CD14-positive monocyte (primary cell): Measurements from ENCODE around the gene FAM117A. TPM values are rescaled to one million over a fixed set of nuclear protein-coding genes. Genes with fewer than 3 reads are reported as not detected.
A peak's percentile ranks its signal among the peaks of the same experiment; 100 is the strongest.

Experiments
- DNase-seq, 3 donors: peaks; one replicate each; pipeline ENCODE4 v3.0.0-alpha.2; 2011 to 2022
- H2AFZ ChIP-seq: 2 replicates; pipeline ENCODE4 v1.6.0; 2012; ENCODE audit warnings: mild to moderate bottlenecking, low read depth, low read length, inconsistent platforms; ENCODE audit not compliant: insufficient read depth, poor library complexity, severe bottlenecking
- H3K27ac ChIP-seq, 2 donors: 1 replicate in 1 of 2; 2 replicates in 1 of 2; pipeline ENCODE4 v1.5.1; 2012 to 2013; ENCODE audit warnings: low read length in 2 of 2, control low read depth in 1 of 2, inconsistent platforms in 1 of 2, low read depth in 1 of 2, mild to moderate bottlenecking in 1 of 2
- H3K27me3 ChIP-seq, 2 donors: one replicate each; pipeline versions ENCODE4 v1.6.0 to v1.6.1; 2011 to 2013; ENCODE audit warnings: low read length in 2 of 2; ENCODE audit not compliant: control insufficient read depth in 2 of 2, insufficient read depth in 2 of 2
- H3K36me3 ChIP-seq, 2 donors: replicated peaks in 1 of 2; 1 replicate in 1 of 2; 2 replicates in 1 of 2; pipeline versions ENCODE4 v1.5.1 to v1.6.1; 2012 to 2013; ENCODE audit warnings: low read length in 2 of 2, control low read depth in 1 of 2, inconsistent platforms in 1 of 2, mild to moderate bottlenecking in 1 of 2; ENCODE audit not compliant: insufficient read depth in 2 of 2, control insufficient read depth in 1 of 2
- H3K4me1 ChIP-seq, 2 donors: 1 replicate in 1 of 2; 2 replicates in 1 of 2; pipeline versions ENCODE4 v1.5.1 to v1.6.1; 2012 to 2013; ENCODE audit warnings: low read length in 2 of 2, control low read depth in 1 of 2, inconsistent platforms in 1 of 2, mild to moderate bottlenecking in 1 of 2, moderate library complexity in 1 of 2; ENCODE audit not compliant: insufficient read depth in 2 of 2, control insufficient read depth in 1 of 2
- H3K4me2 ChIP-seq: replicated peaks from 2 replicates; pipeline ENCODE3; 2012; ENCODE audit warnings: low read length, moderate library complexity, mild to moderate bottlenecking; ENCODE audit not compliant: poor library complexity, severe bottlenecking; ENCODE audit errors: extremely low read depth
- H3K4me3 ChIP-seq, 3 experiments: fragments of 200-600 bp in 1 of 3; sonication (generic) in 1 of 3; replicated peaks in 1 of 3; 1 replicate in 2 of 3; 2 replicates in 1 of 3; pipeline ENCODE4 v1.5.1; 2011 to 2013; ENCODE audit warnings: low read length in 3 of 3, mild to moderate bottlenecking in 3 of 3, control low read depth in 2 of 3, low read depth in 2 of 3, inconsistent platforms in 1 of 3, moderate library complexity in 1 of 3
- H3K79me2 ChIP-seq: 2 replicates; pipeline ENCODE4 v1.6.0; 2012; ENCODE audit warnings: mild to moderate bottlenecking, control low read depth, inconsistent platforms, low read length, moderate library complexity; ENCODE audit not compliant: insufficient read depth
- H3K9ac ChIP-seq: 2 replicates; pipeline ENCODE4 v1.6.0; 2017; ENCODE audit warnings: low read length, mild to moderate bottlenecking; ENCODE audit not compliant: insufficient read depth, poor library complexity, severe bottlenecking
- H3K9me3 ChIP-seq, 2 donors: replicated peaks in 1 of 2; 1 replicate in 1 of 2; 2 replicates in 1 of 2; pipeline versions ENCODE4 v1.5.1 to v1.6.1; 2012 to 2013; ENCODE audit warnings: low read length in 2 of 2, control low read depth in 1 of 2; ENCODE audit not compliant: control insufficient read depth in 1 of 2, insufficient read depth in 1 of 2
- H4K20me1 ChIP-seq: 2 replicates; pipeline ENCODE4 v1.6.0; 2012; ENCODE audit warnings: mild to moderate bottlenecking, low read length, control low read depth, moderate library complexity; ENCODE audit not compliant: insufficient read depth
- H3K27ac Mint-ChIP-seq, 7 donors: one replicate each; pipeline ENCODE4 v1.8.0; 2020; ENCODE audit warnings: mild to moderate bottlenecking in 7 of 7, mixed read lengths in 7 of 7, moderate library complexity in 6 of 7, inconsistent platforms in 2 of 7
- H3K27me3 Mint-ChIP-seq, 3 donors: one replicate each; pipeline ENCODE4 v1.8.0; 2021 to 2022; ENCODE audit warnings: low read depth in 3 of 3, mild to moderate bottlenecking in 3 of 3, mixed read lengths in 3 of 3, moderate library complexity in 3 of 3, inconsistent platforms in 1 of 3
- H3K36me3 Mint-ChIP-seq, 2 donors: one replicate each; pipeline ENCODE4 v1.8.0; 2020; ENCODE audit warnings: mixed read lengths in 2 of 2, inconsistent platforms in 1 of 2, mild to moderate bottlenecking in 1 of 2
- H3K4me1 Mint-ChIP-seq: one replicate; pipeline ENCODE4 v1.8.0; 2020; ENCODE audit warnings: mild to moderate bottlenecking, mixed read lengths
- H3K4me3 Mint-ChIP-seq, 2 donors: one replicate each; pipeline ENCODE4 v1.8.0; 2020; ENCODE audit warnings: mild to moderate bottlenecking in 2 of 2, mixed read lengths in 2 of 2, moderate library complexity in 1 of 2
- H3K9me3 Mint-ChIP-seq, 7 donors: one replicate each; pipeline ENCODE4 v1.8.0; 2020 to 2022; ENCODE audit warnings: mixed read lengths in 7 of 7, mild to moderate bottlenecking in 6 of 7, moderate library complexity in 6 of 7, inconsistent platforms in 2 of 7
- WGBS: methylation state at CpG from one replicate; pipeline ENCODE4 v1.1.5; 2013; ENCODE audit warnings: missing lambda C conversion rate; ENCODE audit not compliant: insufficient coverage; 5-methylcytosine and 5-hydroxymethylcytosine counted together
- intact Hi-C, 2 donors: fragments of 100-400 bp; cut with micrococcal nuclease; formaldehyde crosslinking; loops; one replicate each; pipeline versions ENCODE4 v1.15.0 to v1.15.1; 2023
- polyA plus RNA-seq, 3 donors: library from polyadenylated mRNA; depleted of rRNA in 1 of 3; unstranded in 2 of 3; stranded (reverse) in 1 of 3; fragments of 300-500 nt in 2 of 3; fragments of >200 nt in 1 of 3; fragmentation: Illumina TruSeq in 2 of 3; gene quantifications; 1 replicate in 2 of 3; 2 replicates in 1 of 3; pipeline ENCODE4 v1.2.3, GENCODE V29; 2012 to 2021
- TF ChIP-seq, protein P1 (sequence below): fragments of 200-600 bp; IDR thresholded peaks from one replicate; pipeline ENCODE4 v1.8.0; 2022; ENCODE audit warnings: antibody characterized with exemption, mild to moderate bottlenecking

FAM117A gene
- polyA plus RNA-seq, 3 donors = 11.8 to 34.9 (median 17.9) TPM

DNA sequence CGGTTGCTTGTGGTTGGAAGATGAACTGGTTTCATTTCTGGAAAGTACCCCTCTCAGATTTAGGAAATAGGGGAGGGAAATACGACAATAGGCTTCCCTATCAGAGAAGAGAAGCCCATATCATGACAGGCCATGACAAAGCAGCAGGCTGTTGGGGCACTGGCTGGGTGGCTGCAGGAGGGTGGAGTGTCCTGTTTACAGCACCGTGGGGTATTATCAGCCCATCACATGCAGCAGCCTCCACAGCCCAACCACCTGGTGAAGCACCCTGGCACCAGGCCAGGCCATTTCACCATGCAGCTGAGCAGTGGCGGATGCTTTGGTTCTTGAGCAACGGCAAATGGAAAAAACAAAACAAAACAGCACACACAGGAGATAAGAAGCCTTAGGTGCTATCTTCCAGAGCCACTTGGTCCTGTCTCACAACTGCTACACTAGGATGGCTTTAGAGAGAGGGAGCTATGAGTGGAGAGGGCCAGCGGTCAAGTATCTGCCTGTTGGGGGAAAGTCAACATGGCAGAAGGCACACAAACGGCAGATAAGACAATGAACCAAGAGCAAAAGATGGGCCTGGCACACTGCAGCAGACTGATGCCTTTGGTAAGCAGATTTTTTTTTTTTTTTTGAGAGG lies 24.2 kb downstream of the FAM117A start:
- Histone ChIP-seq H4K20me1 (no peaks in the 10 kb centered on the region), H3K36me3 (no peaks in the 10 kb centered on the region), H3K27me3 (no peaks in the 10 kb centered on the region), H3K9me3 (no peaks in the 10 kb centered on the region), H3K4me2 (peak overlapping the region; percentile 75), H3K4me3 (peak overlapping the region; percentile 29 to 60 (median 38)), H3K4me1 (peaks cover 90 to 95% of the 10 kb centered on the region in 2 donors), H2AFZ (peak overlapping the region; percentile 66), H3K9ac (peak overlapping the region; percentile 68), H3K27ac (peak overlapping the region; percentile 94 to 98), H3K79me2 (peaks cover 70% of the 10 kb centered on the region)
- TF ChIP-seq, protein P1, sequence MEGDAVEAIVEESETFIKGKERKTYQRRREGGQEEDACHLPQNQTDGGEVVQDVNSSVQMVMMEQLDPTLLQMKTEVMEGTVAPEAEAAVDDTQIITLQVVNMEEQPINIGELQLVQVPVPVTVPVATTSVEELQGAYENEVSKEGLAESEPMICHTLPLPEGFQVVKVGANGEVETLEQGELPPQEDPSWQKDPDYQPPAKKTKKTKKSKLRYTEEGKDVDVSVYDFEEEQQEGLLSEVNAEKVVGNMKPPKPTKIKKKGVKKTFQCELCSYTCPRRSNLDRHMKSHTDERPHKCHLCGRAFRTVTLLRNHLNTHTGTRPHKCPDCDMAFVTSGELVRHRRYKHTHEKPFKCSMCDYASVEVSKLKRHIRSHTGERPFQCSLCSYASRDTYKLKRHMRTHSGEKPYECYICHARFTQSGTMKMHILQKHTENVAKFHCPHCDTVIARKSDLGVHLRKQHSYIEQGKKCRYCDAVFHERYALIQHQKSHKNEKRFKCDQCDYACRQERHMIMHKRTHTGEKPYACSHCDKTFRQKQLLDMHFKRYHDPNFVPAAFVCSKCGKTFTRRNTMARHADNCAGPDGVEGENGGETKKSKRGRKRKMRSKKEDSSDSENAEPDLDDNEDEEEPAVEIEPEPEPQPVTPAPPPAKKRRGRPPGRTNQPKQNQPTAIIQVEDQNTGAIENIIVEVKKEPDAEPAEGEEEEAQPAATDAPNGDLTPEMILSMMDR = no peak
- H3K4me1 Mint-ChIP-seq = peaks cover 84% of the 10 kb centered on the region
- H3K4me3 Mint-ChIP-seq = peak overlapping the region; percentile 77 to 90
- intact Hi-C loops = loop anchor here in 1 of 2 donors (2.0 to 5.0 kb wide), 2 partner anchors 25 to 32 kb away; partner anchors contain the start of genes FAM117A and SLC35B1
- H3K36me3 Mint-ChIP-seq = peaks cover 0 to 8% of the 10 kb centered on the region in 2 donors
- H3K9me3 Mint-ChIP-seq = no peaks in the 10 kb centered on the region
- peak; percentile 81 to 90 (median 89) for DNase-seq
- WGBS = 0% methylated on average over 3 of the region's 7 CpGs
- peaks cover 0 to 3% (median 2%) of the 10 kb centered on the region in 3 donors for H3K27me3 Mint-ChIP-seq
- peak overlapping the region; percentile 98 to 100 (median 99) for H3K27ac Mint-ChIP-seq

DNA sequence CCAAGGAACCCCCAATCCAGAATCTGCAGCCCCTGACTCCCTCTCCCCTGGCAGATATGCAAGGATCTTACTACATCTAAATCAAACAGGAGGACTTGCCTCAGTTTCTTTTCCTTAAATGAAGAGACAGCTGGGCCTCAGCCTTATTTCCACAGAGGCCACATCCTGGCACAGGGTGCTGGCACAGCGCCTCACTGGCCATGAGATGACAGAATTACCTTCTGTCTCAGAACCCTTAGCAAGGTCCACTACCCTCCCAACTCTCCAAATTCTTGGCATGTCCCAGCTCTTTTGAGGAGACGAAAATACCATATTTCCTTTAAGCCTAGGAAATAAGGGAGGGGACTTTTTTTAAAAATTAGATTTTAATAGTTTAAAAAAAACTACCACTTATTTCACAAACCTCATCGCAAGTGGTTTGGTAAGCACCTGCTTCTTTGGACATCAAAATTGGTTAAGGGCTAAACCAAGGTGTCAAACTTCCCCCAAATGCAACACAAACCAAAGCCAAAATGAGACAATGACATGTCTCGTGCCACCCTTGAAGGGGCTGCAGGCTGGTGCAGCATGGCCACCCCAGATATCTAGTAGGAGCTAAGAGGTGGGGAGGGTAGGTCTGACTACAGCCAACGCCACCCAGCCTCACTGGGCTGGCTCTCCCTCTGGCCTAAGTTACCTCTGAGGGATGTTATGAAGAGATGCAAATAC lies 25.3 kb downstream of the FAM117A start:
- Mint-ChIP-seq H3K4me1 (peaks cover 90% of the 10 kb centered on the region), H3K9me3 (no peaks in the 10 kb centered on the region), H3K4me3 (peak overlapping the region; percentile 77 to 90), H3K27me3 (peaks cover 0 to 3% (median 2%) of the 10 kb centered on the region in 3 donors), H3K36me3 (peaks cover 0 to 8% of the 10 kb centered on the region in 2 donors), H3K27ac (peak overlapping the region; percentile 98 to 100 (median 99))
- H3K79me2 ChIP-seq = peaks cover 69% of the 10 kb centered on the region
- peaks cover 91 to 99% of the 10 kb centered on the region in 2 donors for H3K4me1 ChIP-seq
- intact Hi-C loops = loop anchor here in 1 of 2 donors (2.0 kb wide), 1 partner anchor 26 kb away; the partner anchor contains the start of gene FAM117A
- no peaks in the 10 kb centered on the region for H3K9me3 ChIP-seq
- DNase-seq = peak in 2 of 3 donors; percentile 32 to 34
- H2AFZ ChIP-seq = peak overlapping the region; percentile 66
- peak overlapping the region; percentile 34 for H3K9ac ChIP-seq
- H3K4me3 ChIP-seq = peak overlapping the region; percentile 14 to 60 (median 29)
- 21% methylated on average over 2 of the region's 5 CpGs for WGBS
- H3K4me2 ChIP-seq = peak overlapping the region; percentile 75
- H4K20me1 ChIP-seq = no peaks in the 10 kb centered on the region
- H3K36me3 ChIP-seq = no peaks in the 10 kb centered on the region
- no peaks in the 10 kb centered on the region for H3K27me3 ChIP-seq
- H3K27ac ChIP-seq = peak overlapping the region; percentile 94 to 98
- TF ChIP-seq, protein P1 = no peak
